Endothelial cell of umbilical vein (primary cell): ENCODE data around the gene COG2. TPM values are rescaled to one million over a fixed set of nuclear protein-coding genes. Genes with fewer than 3 reads are reported as not detected.

Source experiments
- BruUV-seq: library from RNA; stranded (reverse); fragments of 400-500 nt; replicated peaks from 2 replicates; lab custom pipeline; 2021; lab: Mats Ljungman, UMichigan
- CTCF ChIA-PET: fragments of 300-600, 350-600 bp; sonication (Branson Sonifier 250); formaldehyde crosslinking; loops from one replicate; lab custom pipeline; 2021; ENCODE audit warnings: antibody characterized with exemption, inconsistent platforms; lab: Charles Lee
- POLR2A ChIA-PET: fragments of 300-600, 350-600 bp; sonication (Branson Sonifier 250); formaldehyde crosslinking; loops from one replicate; lab custom pipeline; 2021; ENCODE audit warnings: antibody characterized with exemption, inconsistent platforms; lab: Charles Lee
- DNase-seq: peaks from one replicate; pipeline ENCODE4 v3.0.0-alpha.2; 2011; ENCODE audit warnings: low read depth, low spot score
- FAIRE-seq: peaks from 2 replicates; lab custom pipeline; 2011; peaks lifted over from hg19 to GRCh38; lab: Jason Lieb, UNC
- H2AFZ ChIP-seq: 2 replicates; pipeline ENCODE4 v1.6.0; 2012; ENCODE audit warnings: low read depth, low read length, control low read depth, inconsistent platforms
- H3K27ac ChIP-seq: 2 replicates; pipeline ENCODE4 v1.5.1; 2011; ENCODE audit warnings: low read depth, mild to moderate bottlenecking, control low read depth, low read length, moderate library complexity; ENCODE audit not compliant: insufficient read depth
- H3K27me3 ChIP-seq, 2 experiments: 2 replicates each; pipeline versions ENCODE4 v1.6.0 to v1.6.1; 2011; ENCODE audit warnings: low read length in 2 of 2, mixed read lengths in 1 of 2; ENCODE audit not compliant: control insufficient read depth in 2 of 2, insufficient read depth in 2 of 2
- H3K36me3 ChIP-seq, 2 experiments: 2 replicates in 1 of 2; 3 replicates in 1 of 2; pipeline ENCODE4 v1.5.1; 2011; ENCODE audit warnings: low read length in 2 of 2, mild to moderate bottlenecking in 1 of 2, moderate library complexity in 1 of 2; ENCODE audit not compliant: control insufficient read depth in 2 of 2, insufficient read depth in 2 of 2; ENCODE audit errors: extremely low read depth in 1 of 2
- H3K4me1 ChIP-seq: 3 replicates; pipeline ENCODE4 v1.5.1; 2011; ENCODE audit warnings: mild to moderate bottlenecking, low read length; ENCODE audit not compliant: control insufficient read depth, insufficient read depth; ENCODE audit errors: extremely low read depth
- H3K4me2 ChIP-seq: 2 replicates; pipeline ENCODE4 v1.6.1; 2011; ENCODE audit warnings: low read length, control low read depth, mixed read lengths; ENCODE audit not compliant: insufficient read depth
- H3K4me3 ChIP-seq, 3 experiments: fragments of 200-600 bp in 1 of 3; sonication (generic), shearing (Covaris generic) in 1 of 3; replicated peaks in 1 of 3; 2 replicates each; pipeline ENCODE4 v1.5.1; 2011 to 2016; ENCODE audit warnings: control low read depth in 3 of 3, low read length in 3 of 3, mild to moderate bottlenecking in 2 of 3, inconsistent platforms in 1 of 3, low read depth in 1 of 3, moderate library complexity in 1 of 3; ENCODE audit not compliant: insufficient read depth in 1 of 3
- H3K79me2 ChIP-seq: 2 replicates; pipeline ENCODE4 v1.6.0; 2012; ENCODE audit warnings: low read length, inconsistent platforms; ENCODE audit not compliant: control insufficient read depth, insufficient read depth
- H3K9ac ChIP-seq: replicated peaks from 2 replicates; pipeline ENCODE3; 2011; ENCODE audit warnings: low read length, control low read depth; ENCODE audit not compliant: insufficient read depth; ENCODE audit errors: extremely low read depth
- H3K9me1 ChIP-seq: replicated peaks from 3 replicates; pipeline ENCODE4 v1.6.0; 2011; ENCODE audit warnings: mild to moderate bottlenecking, low read length; ENCODE audit not compliant: control insufficient read depth, insufficient read depth; ENCODE audit errors: extremely low read depth
- H3K9me3 ChIP-seq: replicated peaks from 2 replicates; pipeline ENCODE4 v1.5.1; 2012; ENCODE audit warnings: low read length, inconsistent platforms; ENCODE audit not compliant: control insufficient read depth, insufficient read depth
- H4K20me1 ChIP-seq: replicated peaks from 2 replicates; pipeline ENCODE3; 2011; ENCODE audit warnings: mild to moderate bottlenecking, low read length; ENCODE audit not compliant: control insufficient read depth, insufficient read depth; ENCODE audit errors: extremely low read depth
- FOS ChIP-seq: IDR thresholded peaks from 2 replicates; pipeline ENCODE4 v1.6.1; 2011; ENCODE audit warnings: mild to moderate bottlenecking, low read length, moderate library complexity, borderline replicate concordance; ENCODE audit not compliant: insufficient read depth
- GATA2 ChIP-seq: IDR thresholded peaks from 2 replicates; pipeline ENCODE4 v1.7.0; 2011; ENCODE audit warnings: low read depth, mild to moderate bottlenecking, moderate library complexity, mixed read lengths, low read length; ENCODE audit not compliant: insufficient read length, insufficient read depth
- JUN ChIP-seq: IDR thresholded peaks from 2 replicates; pipeline ENCODE4 v1.6.1; 2011; ENCODE audit warnings: borderline replicate concordance, low read depth; ENCODE audit not compliant: insufficient read length, insufficient read depth
- MYC ChIP-seq: IDR thresholded peaks from one replicate; pipeline ENCODE4 v1.6.1; 2011; ENCODE audit warnings: mild to moderate bottlenecking, low read depth, low read length
- POLR2A ChIP-seq: IDR thresholded peaks from 2 replicates; pipeline ENCODE4 v1.6.1; 2012; ENCODE audit warnings: low read depth, mild to moderate bottlenecking, control low read depth, low read length
- POLR2AphosphoS5 ChIP-seq: IDR thresholded peaks from 2 replicates; pipeline ENCODE4 v1.6.1; 2012; ENCODE audit warnings: low read depth, mild to moderate bottlenecking, control low read depth, low read length, moderate library complexity; ENCODE audit not compliant: insufficient read depth
- dilution Hi-C: fragments of 300-500 bp; cut with MboI; formaldehyde crosslinking; loops from one replicate; pipeline ENCODE4 v1.15.0; 2019; ENCODE audit warnings: low sequenced_read_pairs; ENCODE audit not compliant: extremely low pct_ligation_motif_present
- intact Hi-C: fragments of 100-400 bp; cut with micrococcal nuclease; formaldehyde crosslinking; loops from one replicate; pipeline ENCODE4 v1.10.0; 2022
- polyA plus RNA-seq, 4 experiments: library from polyadenylated mRNA; depleted of rRNA in 3 of 4; stranded (reverse) in 3 of 4; unstranded in 1 of 4; fragments of >200 nt; gene quantifications; 2 replicates each; pipeline versions ENCODE4 v1.2.1 to v1.2.3, GENCODE V29; 2011 to 2012; ENCODE audit warnings: missing spikeins in 1 of 4
- total RNA-seq: library from RNA; stranded (reverse); gene quantifications from 2 replicates; pipeline ENCODE4 v1.2.3, GENCODE V29; 2021
- TF ChIP-seq, protein P1 (sequence below): IDR thresholded peaks from 2 replicates; pipeline ENCODE4 v1.6.1; 2011; ENCODE audit not compliant: insufficient read depth, insufficient read length
- TF ChIP-seq, protein P2 (sequence below), 2 donors: IDR thresholded peaks; 1 replicate in 1 of 2; 2 replicates in 1 of 2; pipeline ENCODE4 v1.5.1; 2011; ENCODE audit warnings: low read length in 2 of 2, mild to moderate bottlenecking in 2 of 2, moderate library complexity in 2 of 2, control low read depth in 1 of 2, inconsistent platforms in 1 of 2, low read depth in 1 of 2; ENCODE audit not compliant: insufficient read depth in 1 of 2; ENCODE audit errors: extremely low read depth in 1 of 2

Gene COG2
- total and polyA plus RNA-seq, 2 donors (not counting 3 experiments of a cell fraction or from before 2014, with no cell fraction given), result 7.6 to 24.2 TPM

DNA sequence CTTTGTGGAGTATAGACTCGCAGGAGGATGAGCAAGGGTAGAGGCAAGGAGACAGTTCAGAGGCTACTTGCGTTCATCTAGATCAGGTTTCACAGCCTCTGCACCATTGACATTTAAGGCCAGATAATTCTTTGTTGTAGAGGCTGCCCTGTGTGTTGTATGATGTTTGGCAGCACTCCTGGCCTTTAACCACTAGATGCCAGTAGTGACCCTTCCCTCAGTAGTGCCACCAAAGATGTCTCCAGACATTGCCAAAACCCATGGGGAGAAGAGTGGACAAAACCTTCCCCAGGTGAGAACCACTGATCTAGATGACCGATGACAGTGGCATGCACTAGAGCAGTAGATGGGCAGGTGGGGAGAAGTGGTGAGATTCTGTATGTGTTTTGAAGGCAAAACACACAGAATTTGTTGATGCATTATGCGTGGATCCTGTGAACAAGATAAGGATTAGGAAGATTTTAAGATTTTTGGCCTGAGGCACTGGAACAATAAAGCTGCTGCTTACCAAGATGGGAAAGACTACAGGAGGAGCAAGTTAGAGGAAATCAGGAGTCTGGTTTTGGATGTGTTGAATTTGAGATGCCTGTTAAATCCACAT, 9.9 kb upstream of the COG2 start:
- no peak for FAIRE-seq

More for the DNA sequence above, 9.9 kb upstream of the COG2 start:
- CTCF ChIA-PET, result no interaction called here
- Histone ChIP-seq H3K9me1 (no peaks in the 10 kb centered on the region), H4K20me1 (no peaks in the 10 kb centered on the region), H3K27me3 (peaks cover 0 to 6% of the 10 kb centered on the region in 2 experiments), H3K79me2 (no peaks in the 10 kb centered on the region), H2AFZ (no peak overlapping the region), H3K9ac (no peak overlapping the region), H3K9me3 (no peaks in the 10 kb centered on the region), H3K4me3 (no peak overlapping the region), H3K27ac (no peak overlapping the region), H3K36me3 (no peaks in the 10 kb centered on the region), H3K4me1 (no peaks in the 10 kb centered on the region), H3K4me2 (no peak overlapping the region)
- peak; percentile 15 for DNase-seq
- BruUV-seq, result no TSS peak
- dilution Hi-C loops, result no loop called here
- POLR2A ChIA-PET, result no interaction called here
- TF ChIP-seq JUN, result no peak
- TF ChIP-seq FOS, result no peak
- no peak for TF ChIP-seq POLR2AphosphoS5
- no peak for TF ChIP-seq MYC
- TF ChIP-seq GATA2, result no peak
- TF ChIP-seq, protein P1, sequence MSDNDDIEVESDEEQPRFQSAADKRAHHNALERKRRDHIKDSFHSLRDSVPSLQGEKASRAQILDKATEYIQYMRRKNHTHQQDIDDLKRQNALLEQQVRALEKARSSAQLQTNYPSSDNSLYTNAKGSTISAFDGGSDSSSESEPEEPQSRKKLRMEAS, result no peak
- TF ChIP-seq, protein P2, sequence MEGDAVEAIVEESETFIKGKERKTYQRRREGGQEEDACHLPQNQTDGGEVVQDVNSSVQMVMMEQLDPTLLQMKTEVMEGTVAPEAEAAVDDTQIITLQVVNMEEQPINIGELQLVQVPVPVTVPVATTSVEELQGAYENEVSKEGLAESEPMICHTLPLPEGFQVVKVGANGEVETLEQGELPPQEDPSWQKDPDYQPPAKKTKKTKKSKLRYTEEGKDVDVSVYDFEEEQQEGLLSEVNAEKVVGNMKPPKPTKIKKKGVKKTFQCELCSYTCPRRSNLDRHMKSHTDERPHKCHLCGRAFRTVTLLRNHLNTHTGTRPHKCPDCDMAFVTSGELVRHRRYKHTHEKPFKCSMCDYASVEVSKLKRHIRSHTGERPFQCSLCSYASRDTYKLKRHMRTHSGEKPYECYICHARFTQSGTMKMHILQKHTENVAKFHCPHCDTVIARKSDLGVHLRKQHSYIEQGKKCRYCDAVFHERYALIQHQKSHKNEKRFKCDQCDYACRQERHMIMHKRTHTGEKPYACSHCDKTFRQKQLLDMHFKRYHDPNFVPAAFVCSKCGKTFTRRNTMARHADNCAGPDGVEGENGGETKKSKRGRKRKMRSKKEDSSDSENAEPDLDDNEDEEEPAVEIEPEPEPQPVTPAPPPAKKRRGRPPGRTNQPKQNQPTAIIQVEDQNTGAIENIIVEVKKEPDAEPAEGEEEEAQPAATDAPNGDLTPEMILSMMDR (IDR thresholded peaks at IDR 0.05; ENCODE audit: extremely low read depth in 1 of 2, insufficient read depth in 1 of 2, low read depth in 1 of 2, low read length in 2 of 2), result peak; percentile 41 to 56
- no peak for TF ChIP-seq POLR2A
- intact Hi-C loops, result loop anchor here (1.0 to 2.0 kb wide), 2 partner anchors 284 to 579 kb away; no protein-coding TSS in a partner anchor
